Fibroblast of the aortic adventitia (primary cell): ENCODE data around the gene PIPOX. TPM values are rescaled to one million over a fixed set of nuclear protein-coding genes. Genes with fewer than 3 reads are reported as not detected.

Source experiments
- DNase-seq: peaks from one replicate; pipeline ENCODE4 v3.0.0-alpha.2; 2010; ENCODE audit warnings: low read depth
- H3K4me3 ChIP-seq: 2 replicates; pipeline ENCODE4 v1.5.1; 2011; ENCODE audit warnings: low read depth, mild to moderate bottlenecking, control low read depth, low read length, moderate library complexity
- CTCF ChIP-seq: IDR thresholded peaks from 2 replicates; pipeline ENCODE4 v1.5.1; 2011; ENCODE audit warnings: mild to moderate bottlenecking, low read length, control low read depth, inconsistent platforms; ENCODE audit not compliant: insufficient read depth
- total RNA-seq: library from RNA; depleted of rRNA; stranded (reverse); fragments of >200 nt; gene quantifications from 2 replicates; pipeline ENCODE4 v1.2.3, GENCODE V29; 2012; ENCODE audit warnings: low replicate concordance

The PIPOX gene
- total RNA-seq, 1 donor: 1.8 TPM

GRCh38 chr17:29008591-29008990 is 34.4 kb upstream of the PIPOX start:
- DNase-seq: no peak
- no peak for TF ChIP-seq CTCF

GRCh38 chr17:29010129-29010528 is 32.8 kb upstream of the PIPOX start:
- no peak overlapping the region for H3K4me3 ChIP-seq
- DNase-seq: no peak
- no peak for TF ChIP-seq CTCF

More at GRCh38 chr17:29008591-29008990, 34.4 kb upstream of the PIPOX start:
- no peak overlapping the region for H3K4me3 ChIP-seq

- H3K4me3 ChIP-seq: no peak overlapping the region
- no peak for TF ChIP-seq CTCF
- DNase-seq: no peak
Observed at GRCh38 chr17:29010586-29010985, 32.4 kb upstream of the PIPOX start.

- no peak overlapping the region for H3K4me3 ChIP-seq
- no peak for TF ChIP-seq CTCF
- DNase-seq: no peak
Observed at GRCh38 chr17:29012535-29012934, 30.4 kb upstream of the PIPOX start.

- DNase-seq: no peak
- no peak for TF ChIP-seq CTCF
- no peak overlapping the region for H3K4me3 ChIP-seq
Observed at GRCh38 chr17:29014716-29015115, 28.2 kb upstream of the PIPOX start.

- H3K4me3 ChIP-seq: no peak overlapping the region
- no peak for DNase-seq
- no peak for TF ChIP-seq CTCF
Observed at GRCh38 chr17:29016345-29017210, 26.4 kb upstream of the PIPOX start.
